GM21360 (cell line): ENCODE results near the gene TSEN34.
"Not testable (repeated sequence)": the region's sequence is repeated elsewhere in the genome, so short reads cannot be mapped to it uniquely, and the experiment has no call there.

Experiments
- ATAC-seq: cut with Tn5 transposase; IDR thresholded peaks from one replicate; pipeline ENCODE4 v1.9.1; 2021; ENCODE audit warnings: mild to moderate bottlenecking, moderate library complexity; ENCODE audit not compliant: unreplicated experiment

TSEN34 gene

GRCh38 chr19:54186351-54186750, 4.8 kb upstream of the TSEN34 start:
- ATAC-seq: no peak

- ATAC-seq: no peak
These were observed 4.2 kb upstream of the TSEN34 start for GRCh38 chr19:54186934-54187381.

- ATAC-seq: no peak
These were observed 2.8 kb upstream of the TSEN34 start for GRCh38 chr19:54188215-54188871.

GRCh38 chr19:54189145-54189734, 1.9 kb upstream of the TSEN34 start, which contains the start of gene MBOAT7:
MBOAT7 (minus strand) TSS chr19:54189580; CDS start chr19:54188508, 1,072 bp downstream.
- ATAC-seq: peak; percentile 21

GRCh38 chr19:54189735-54190502, 1.2 kb upstream of the TSEN34 start:
- ATAC-seq: peak; percentile 38

GRCh38 chr19:54190503-54191010, 551 bp upstream of the TSEN34 start:
- peak; percentile 41 for ATAC-seq

- ATAC-seq: no peak
These were observed 824 bp downstream of the TSEN34 start for GRCh38 chr19:54191811-54192453.

GRCh38 chr19:54193011-54193410, 1.9 kb downstream of the TSEN34 start:
- no peak for ATAC-seq

- not testable (repeated sequence) for ATAC-seq
These were observed 3.4 kb downstream of the TSEN34 start for GRCh38 chr19:54194463-54194862.

GRCh38 chr19:54196536-54196935, 5.4 kb downstream of the TSEN34 start:
- no peak for ATAC-seq

- ATAC-seq: no peak
These were observed 6.0 kb downstream of the TSEN34 start for GRCh38 chr19:54197121-54197520.

GRCh38 chr19:54199401-54199800, 8.3 kb downstream of the TSEN34 start:
- ATAC-seq: no peak

GRCh38 chr19:54201172-54201701, 10.1 kb downstream of the TSEN34 start:
- no peak for ATAC-seq

- ATAC-seq: no peak
These were observed 10.9 kb downstream of the TSEN34 start for GRCh38 chr19:54201980-54202379.

- ATAC-seq: no peak
These were observed 12.1 kb downstream of the TSEN34 start for GRCh38 chr19:54203151-54203611.

- no peak for ATAC-seq
These were observed 13.8 kb downstream of the TSEN34 start for GRCh38 chr19:54204767-54205468.

GRCh38 chr19:54206030-54206830, 15.1 kb downstream of the TSEN34 start:
- no peak for ATAC-seq

- ATAC-seq: no peak
These were observed 15.7 kb downstream of the TSEN34 start for GRCh38 chr19:54206831-54207177.

- ATAC-seq: not testable (repeated sequence)
These were observed 16.1 kb downstream of the TSEN34 start for GRCh38 chr19:54207193-54207592.

- ATAC-seq: no peak
These were observed 16.5 kb downstream of the TSEN34 start for GRCh38 chr19:54207676-54207982.
